GM19099 (cell line): Measurements from ENCODE around the gene ATL3.

Source experiments
- POLR2A ChIP-seq: IDR thresholded peaks from 3 replicates; pipeline ENCODE4 v1.6.1; 2011; ENCODE audit warnings: low read depth; ENCODE audit not compliant: insufficient read length; ENCODE audit errors: extremely low read depth

ATL3 gene

DNA sequence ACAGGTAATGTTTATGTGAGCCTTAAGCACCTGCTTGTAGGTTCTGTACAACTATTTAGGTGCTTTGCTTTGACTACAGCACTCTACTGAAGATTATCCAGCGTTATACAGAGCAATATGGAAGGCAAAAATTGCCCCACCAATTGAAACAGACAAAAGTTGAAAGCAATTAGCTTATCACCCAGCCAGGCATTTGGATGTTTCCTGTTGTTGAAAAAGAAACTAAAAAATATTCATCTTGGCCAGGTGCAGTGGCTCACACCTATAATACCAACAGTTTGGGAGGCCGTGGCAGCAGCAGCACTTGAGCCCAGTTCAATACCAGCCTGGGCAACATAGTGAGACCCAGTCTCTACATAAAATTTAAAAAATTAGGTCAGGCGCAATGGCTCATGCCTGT is 18.5 kb downstream of the ATL3 start:
- TF ChIP-seq POLR2A, result no peak

DNA sequence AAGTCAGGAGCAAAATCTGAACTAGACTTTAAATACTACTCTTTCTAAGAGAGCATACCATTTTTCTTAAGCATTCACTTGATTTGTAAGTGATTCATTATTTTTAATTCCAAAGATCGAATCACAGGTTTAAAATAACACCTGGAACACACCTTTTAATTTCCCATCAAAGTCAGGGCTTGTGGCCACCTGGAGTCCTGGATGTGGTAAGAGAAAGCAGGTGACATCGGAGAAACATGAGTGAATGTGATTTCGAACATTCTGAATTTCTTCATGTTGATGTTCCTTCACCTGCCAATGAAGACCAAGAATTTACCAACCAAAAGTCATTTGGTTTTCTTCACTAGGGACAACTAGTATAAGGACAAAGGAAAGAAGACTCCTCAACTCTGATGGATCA is 28.0 kb downstream of the ATL3 start:
- no peak for TF ChIP-seq POLR2A

GRCh38 chr11:63641727-63642126 is 29.4 kb downstream of the ATL3 start:
- no peak for TF ChIP-seq POLR2A

- TF ChIP-seq POLR2A, result no peak
Observed at GRCh38 chr11:63639199-63639832, 31.9 kb downstream of the ATL3 start.

GRCh38 chr11:63635762-63636465 is 35.3 kb downstream of the ATL3 start:
- TF ChIP-seq POLR2A, result no peak

DNA sequence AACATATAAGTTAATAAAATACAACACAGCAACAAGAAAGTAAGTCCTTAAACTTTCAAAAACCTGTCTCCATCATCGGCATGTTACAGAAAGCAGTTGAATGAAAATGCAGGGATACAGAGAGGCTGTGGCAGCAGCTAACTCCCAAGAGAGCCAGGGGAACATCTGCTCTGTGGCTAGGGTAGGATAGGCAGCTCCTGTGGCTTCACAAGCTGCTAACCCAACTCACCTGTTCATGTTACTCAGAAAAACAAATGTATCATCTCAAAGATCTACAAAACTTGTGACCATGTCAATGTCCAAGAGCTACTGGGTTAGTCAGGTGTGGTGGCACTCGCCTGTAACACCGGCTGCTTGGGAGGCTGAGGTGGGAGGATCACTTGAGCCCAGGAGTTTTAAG is 41.8 kb downstream of the ATL3 start:
- no peak for TF ChIP-seq POLR2A

DNA sequence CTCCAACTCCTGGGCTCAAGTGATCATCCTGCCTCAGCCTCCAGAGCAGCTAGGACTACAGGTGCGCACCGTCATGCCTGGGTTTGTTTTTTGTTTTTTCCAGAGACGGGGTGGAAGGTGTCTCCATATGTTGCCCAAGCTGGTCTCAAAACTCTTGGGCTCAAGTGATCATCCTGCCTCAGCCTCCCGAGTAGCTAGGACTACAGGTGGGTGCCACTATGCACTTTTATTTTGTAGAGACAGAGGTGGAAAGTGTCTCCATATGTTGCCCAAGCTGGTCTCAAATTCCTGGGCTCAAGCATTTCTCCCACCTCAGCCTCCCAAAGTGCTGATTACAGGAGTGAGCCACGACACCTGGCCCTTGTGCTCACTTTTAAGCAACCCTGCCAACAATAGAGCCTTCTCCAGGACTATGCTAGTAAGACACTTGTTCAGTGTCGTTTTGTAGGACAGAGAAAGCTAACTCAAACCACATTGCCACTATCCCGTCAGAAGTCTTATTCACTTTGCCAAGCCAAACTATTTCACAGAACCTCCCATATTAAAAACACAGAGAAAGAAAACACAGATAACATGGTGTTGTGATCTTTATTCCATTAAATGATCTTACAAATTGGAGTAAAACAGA is 47.5 kb downstream of the ATL3 start:
- no peak for TF ChIP-seq POLR2A

DNA sequence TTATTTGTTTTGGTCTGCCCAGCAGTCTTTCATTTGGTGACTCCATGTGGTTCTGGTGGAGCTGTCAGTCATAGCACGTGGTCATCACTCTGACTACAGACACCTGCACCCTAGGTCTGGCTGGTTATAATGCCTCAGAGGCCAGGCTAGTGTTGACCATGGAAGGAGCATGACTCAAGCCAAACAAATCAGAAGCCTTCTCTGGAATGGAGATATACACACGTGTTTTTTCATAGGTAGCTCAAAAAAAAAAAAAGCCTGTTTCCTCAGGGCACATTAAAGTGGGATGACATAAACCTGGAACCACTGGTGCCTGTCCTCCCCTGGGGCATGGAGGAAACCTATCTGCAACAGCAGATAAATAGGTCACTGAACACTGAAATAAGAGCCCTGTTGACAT is 48.9 kb downstream of the ATL3 start:
- TF ChIP-seq POLR2A, result no peak

- no peak for TF ChIP-seq POLR2A
Observed at GRCh38 chr11:63621071-63621470, 50.1 kb downstream of the ATL3 start.

GRCh38 chr11:63619967-63620366 is 51.2 kb downstream of the ATL3 start:
- no peak for TF ChIP-seq POLR2A

- TF ChIP-seq POLR2A, result no peak
Observed at GRCh38 chr11:63616953-63617352, 54.2 kb downstream of the ATL3 start.

DNA sequence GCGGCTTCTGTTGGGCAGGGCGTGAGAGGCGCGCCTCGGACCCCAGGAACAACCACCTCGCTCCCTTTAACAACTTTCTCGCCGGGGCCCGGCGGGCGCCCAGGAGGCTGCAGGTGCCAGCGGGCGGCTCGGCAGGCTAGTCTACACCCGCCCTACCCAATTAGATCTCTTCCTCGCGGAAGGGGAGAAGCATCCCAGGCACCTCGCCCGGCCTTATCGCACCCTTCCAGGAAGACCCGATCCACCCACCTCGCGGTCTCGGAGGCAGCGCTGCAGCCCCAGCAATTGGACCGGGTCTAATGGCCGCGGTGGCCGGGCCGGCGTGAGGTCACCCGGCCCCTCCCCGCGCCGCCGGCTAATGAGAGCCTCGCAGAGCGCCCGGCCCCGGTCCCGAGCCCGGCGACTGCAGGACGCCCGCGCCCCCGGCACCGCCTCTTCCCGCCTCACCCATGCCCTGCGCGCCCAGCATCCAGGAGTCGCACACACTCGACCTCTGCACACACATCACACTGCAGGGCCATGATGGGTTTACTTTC is 57.0 kb downstream of the ATL3 start, which contains the start of gene PLAAT3:
PLAAT3 (minus strand) TSS at position 298 of the 536 bp plus-strand sequence. CDS start 419 bp downstream, outside the sequence.
- TF ChIP-seq POLR2A, result peak; percentile 26

DNA sequence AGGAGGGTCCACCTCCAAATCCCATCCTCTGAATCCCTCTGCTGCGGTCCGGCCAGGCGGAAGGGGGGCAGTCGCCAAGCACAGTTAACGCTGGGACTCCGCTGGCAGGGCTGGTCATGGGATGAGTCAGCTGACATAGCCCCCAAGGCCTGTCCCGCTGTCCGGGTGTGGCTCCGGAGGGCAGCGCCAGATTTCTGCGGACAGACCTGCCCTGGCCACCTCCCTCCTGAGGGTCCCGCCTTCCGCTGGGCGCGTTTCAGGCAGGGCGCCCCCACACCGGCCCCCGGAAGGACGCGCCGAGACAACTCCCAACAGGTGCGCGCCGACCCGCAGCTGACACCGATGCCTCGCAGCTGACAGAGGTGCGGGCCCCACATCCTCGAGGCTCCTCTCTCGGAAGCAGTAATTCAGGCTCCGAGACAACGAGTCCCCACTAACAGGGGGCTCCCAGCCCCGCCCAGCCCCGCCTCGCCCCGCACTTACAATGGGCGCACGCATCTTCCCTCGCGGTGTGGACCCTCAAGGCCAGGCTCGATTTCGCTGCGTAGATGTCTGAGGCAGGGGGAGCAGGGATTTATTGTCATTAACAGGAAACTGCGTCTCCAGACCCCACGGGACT is 57.5 kb downstream of the ATL3 start:
- TF ChIP-seq POLR2A, result no peak

DNA sequence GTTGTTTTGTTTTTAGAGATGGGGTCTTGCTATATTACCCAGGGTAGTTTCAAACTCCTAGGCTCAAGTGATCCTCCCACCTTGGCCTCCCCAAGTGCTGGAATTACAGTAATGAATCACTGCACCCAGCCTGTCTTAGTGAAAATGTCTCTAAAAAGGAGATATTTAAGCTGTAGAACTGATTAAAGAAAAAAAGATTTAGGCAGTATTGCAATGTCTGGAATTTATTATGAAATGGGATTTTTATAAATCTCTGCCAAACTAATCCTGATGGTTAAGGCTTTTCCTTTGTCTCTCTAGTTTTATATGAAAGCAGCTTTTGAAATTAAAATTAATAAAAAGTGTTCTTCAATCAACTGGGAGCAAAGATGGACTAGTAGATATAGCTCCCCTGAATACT is 59.0 kb downstream of the ATL3 start:
- TF ChIP-seq POLR2A, result no peak

DNA sequence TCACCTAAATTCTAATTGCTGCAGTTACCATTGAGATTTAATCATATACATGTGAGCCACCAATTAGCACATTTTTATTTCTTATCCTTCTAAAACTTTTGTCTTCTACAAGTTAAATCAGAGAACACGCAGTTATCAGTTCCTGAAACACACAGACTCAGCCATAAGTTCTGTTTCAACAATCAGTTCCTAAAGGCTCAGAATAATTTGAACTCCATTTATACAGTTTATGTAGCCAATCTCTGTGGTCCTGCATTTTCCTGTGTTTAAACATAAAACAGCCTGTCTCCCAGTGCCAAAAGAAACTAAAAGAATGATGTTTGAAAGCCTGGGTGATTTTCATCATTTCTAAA is 59.8 kb downstream of the ATL3 start:
- TF ChIP-seq POLR2A, result no peak
